Tibial nerve (tissue), 4 donors: ENCODE data around the gene EXPH5. TPM values are rescaled to one million over a fixed set of nuclear protein-coding genes. Genes with fewer than 3 reads are reported as not detected.

Source experiments
- DNase-seq, 2 donors: peaks; one replicate each; pipeline ENCODE4 v3.0.0-alpha.2; 2019; ENCODE audit warnings: low spot score in 2 of 2
- H3K27ac ChIP-seq, 4 donors: fragments of 200-600 bp; sonication (generic) in 3 of 4; one replicate each; pipeline ENCODE4 v1.5.1; 2017 to 2019; ENCODE audit warnings: mild to moderate bottlenecking in 1 of 4
- H3K27me3 ChIP-seq, 2 donors: fragments of 200-600 bp; sonication (generic) in 1 of 2; one replicate each; pipeline versions ENCODE4 v1.5.1 to v1.6.0; 2017 to 2019
- H3K36me3 ChIP-seq, 3 donors: fragments of 200-600 bp; sonication (generic); one replicate each; pipeline ENCODE4 v1.5.1; 2018 to 2019
- H3K4me1 ChIP-seq, 4 donors: fragments of 200-600 bp; sonication (generic) in 3 of 4; one replicate each; pipeline ENCODE4 v1.5.1; 2017 to 2019
- H3K4me3 ChIP-seq, 4 donors: fragments of 200-600 bp; sonication (generic) in 3 of 4; one replicate each; pipeline ENCODE4 v1.5.1; 2017 to 2019; ENCODE audit warnings: mild to moderate bottlenecking in 1 of 4, moderate library complexity in 1 of 4
- H3K9me3 ChIP-seq, 4 donors: fragments of 200-600 bp; sonication (generic) in 3 of 4; one replicate each; pipeline ENCODE4 v1.5.1; 2017 to 2019
- EP300 ChIP-seq, 2 donors: sonication (generic); formaldehyde crosslinking; IDR thresholded peaks; one replicate each; pipeline ENCODE4 v1.6.1; 2017; ENCODE audit warnings: antibody characterized with exemption in 2 of 2, mild to moderate bottlenecking in 1 of 2
- POLR2A ChIP-seq, 2 donors: fragments of 450-650 bp; IDR thresholded peaks; one replicate each; pipeline ENCODE4 v1.6.1; 2017; ENCODE audit warnings: antibody characterized with exemption in 2 of 2, mild to moderate bottlenecking in 2 of 2, moderate library complexity in 2 of 2
- WGBS, 2 donors: methylation state at CpG; one replicate each; pipeline ENCODE4 v1.1.5; 2018; 5-methylcytosine and 5-hydroxymethylcytosine counted together
- total RNA-seq, 4 donors: library from RNA; depleted of rRNA; stranded (reverse); fragments of >200 nt; gene quantifications; one replicate each; pipeline ENCODE4 v1.1.0, GENCODE V29; 2016
- TF ChIP-seq, protein P1 (sequence below), 5 experiments: fragments of 200-600 bp in 3 of 5; fragments of 450-650 bp in 2 of 5; sonication (generic) in 3 of 5; IDR thresholded peaks; one replicate each; pipeline ENCODE4 v1.5.1; 2016 to 2019; ENCODE audit warnings: antibody characterized with exemption in 5 of 5, mild to moderate bottlenecking in 3 of 5, moderate library complexity in 2 of 5

EXPH5 gene
- total RNA-seq, 4 donors from 2014 or later = 2.4 to 5.4 (median 4.1) TPM

DNA sequence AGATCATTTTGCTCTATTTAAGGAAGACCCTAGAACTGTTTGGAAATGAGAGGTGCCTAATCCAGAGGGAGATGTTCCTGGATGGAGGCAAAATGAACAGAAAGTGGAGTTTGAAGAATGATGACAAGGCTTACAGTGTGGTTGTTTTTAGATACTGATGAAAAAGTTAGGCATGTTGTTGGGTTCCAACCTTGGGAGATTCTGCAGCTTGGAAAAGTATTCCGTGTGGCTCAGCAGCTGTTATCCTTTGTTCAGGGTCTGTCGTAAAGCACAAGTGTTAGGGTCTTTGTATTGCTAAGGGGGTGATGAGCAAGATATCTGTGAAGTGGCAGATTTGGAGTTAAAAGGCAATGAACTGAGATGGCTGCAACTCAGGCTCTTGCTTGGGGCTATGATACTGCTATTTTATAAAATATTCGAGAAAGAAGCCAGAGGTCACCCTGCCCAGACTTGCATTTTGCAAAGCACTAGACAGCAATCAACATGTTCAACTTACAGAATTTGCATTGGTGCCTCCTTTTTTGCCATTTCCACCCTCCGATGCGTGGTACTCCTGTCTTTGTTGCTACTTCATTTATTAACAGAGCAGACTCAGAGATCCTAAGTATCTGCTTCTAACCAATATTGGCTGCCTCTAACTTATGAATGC is 50.1 kb downstream of the EXPH5 start:
- TF ChIP-seq POLR2A (IDR thresholded peaks at IDR 0.05) = no peak
- TF ChIP-seq, protein P1, sequence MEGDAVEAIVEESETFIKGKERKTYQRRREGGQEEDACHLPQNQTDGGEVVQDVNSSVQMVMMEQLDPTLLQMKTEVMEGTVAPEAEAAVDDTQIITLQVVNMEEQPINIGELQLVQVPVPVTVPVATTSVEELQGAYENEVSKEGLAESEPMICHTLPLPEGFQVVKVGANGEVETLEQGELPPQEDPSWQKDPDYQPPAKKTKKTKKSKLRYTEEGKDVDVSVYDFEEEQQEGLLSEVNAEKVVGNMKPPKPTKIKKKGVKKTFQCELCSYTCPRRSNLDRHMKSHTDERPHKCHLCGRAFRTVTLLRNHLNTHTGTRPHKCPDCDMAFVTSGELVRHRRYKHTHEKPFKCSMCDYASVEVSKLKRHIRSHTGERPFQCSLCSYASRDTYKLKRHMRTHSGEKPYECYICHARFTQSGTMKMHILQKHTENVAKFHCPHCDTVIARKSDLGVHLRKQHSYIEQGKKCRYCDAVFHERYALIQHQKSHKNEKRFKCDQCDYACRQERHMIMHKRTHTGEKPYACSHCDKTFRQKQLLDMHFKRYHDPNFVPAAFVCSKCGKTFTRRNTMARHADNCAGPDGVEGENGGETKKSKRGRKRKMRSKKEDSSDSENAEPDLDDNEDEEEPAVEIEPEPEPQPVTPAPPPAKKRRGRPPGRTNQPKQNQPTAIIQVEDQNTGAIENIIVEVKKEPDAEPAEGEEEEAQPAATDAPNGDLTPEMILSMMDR (IDR thresholded peaks at IDR 0.05) = no peak
- TF ChIP-seq EP300 (IDR thresholded peaks at IDR 0.05) = no peak
- WGBS, 2 donors = 53 to 60% methylated on average over 5 of the region's 5 CpGs
- DNase-seq = no peak
- Histone ChIP-seq H3K36me3 (no peaks in the 10 kb centered on the region), H3K4me3 (no peak overlapping the region), H3K27me3 (no peaks in the 10 kb centered on the region), H3K9me3 (no peaks in the 10 kb centered on the region), H3K27ac (no peak overlapping the region), H3K4me1 (no peaks in the 10 kb centered on the region)

DNA sequence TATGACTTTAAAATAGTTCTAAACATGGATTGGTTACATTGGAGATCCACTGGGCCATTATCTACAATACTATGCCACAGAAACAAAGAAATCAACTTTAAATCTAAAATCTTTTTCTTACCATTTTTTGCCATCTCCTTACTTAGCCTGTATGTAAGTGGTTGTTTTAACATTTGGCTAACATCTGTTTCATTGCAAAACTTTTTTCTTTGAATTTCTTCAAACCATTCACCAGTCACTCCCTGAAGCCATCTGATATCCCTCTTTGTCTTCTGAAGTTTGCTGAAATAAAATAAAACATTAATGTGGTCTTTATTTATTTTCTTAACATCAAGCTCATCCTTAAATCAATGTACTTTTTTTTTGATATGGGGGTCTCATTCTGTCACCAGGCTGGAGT is 52.0 kb downstream of the EXPH5 start:
- H3K36me3 ChIP-seq = no peaks in the 10 kb centered on the region
- TF ChIP-seq POLR2A (IDR thresholded peaks at IDR 0.05) = no peak
- no peak for TF ChIP-seq EP300 (IDR thresholded peaks at IDR 0.05)
- TF ChIP-seq, protein P1 (IDR thresholded peaks at IDR 0.05) = no peak
- no peaks in the 10 kb centered on the region for H3K9me3 ChIP-seq
- H3K4me3 ChIP-seq = no peak overlapping the region
- H3K4me1 ChIP-seq = no peaks in the 10 kb centered on the region
- no peaks in the 10 kb centered on the region for H3K27me3 ChIP-seq
- no peak overlapping the region for H3K27ac ChIP-seq
- DNase-seq = no peak

DNA sequence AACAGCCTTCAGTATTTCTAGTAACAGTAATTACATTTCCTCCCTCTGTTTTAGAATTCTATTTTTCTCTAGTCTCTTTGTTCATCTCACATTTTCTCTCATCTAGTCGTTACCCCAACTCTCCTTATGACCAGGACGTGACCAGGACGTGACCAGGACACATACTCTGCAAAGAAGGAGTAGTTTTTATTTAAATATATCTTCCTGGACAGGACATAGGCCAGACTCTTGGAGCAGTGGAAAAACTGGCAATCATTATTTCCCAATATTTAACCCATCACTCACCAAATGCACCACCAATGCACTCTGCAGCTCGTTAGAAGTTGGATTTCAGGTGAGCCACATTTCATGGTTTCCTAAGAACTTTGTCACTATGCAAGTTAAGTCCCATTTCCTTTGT is 55.1 kb downstream of the EXPH5 start:
- no peak for DNase-seq
- H3K27ac ChIP-seq = no peak overlapping the region
- no peaks in the 10 kb centered on the region for H3K36me3 ChIP-seq
- H3K4me3 ChIP-seq = no peak overlapping the region
- no peaks in the 10 kb centered on the region for H3K27me3 ChIP-seq
- TF ChIP-seq, protein P1 (IDR thresholded peaks at IDR 0.05) = no peak
- no peak for TF ChIP-seq POLR2A (IDR thresholded peaks at IDR 0.05)
- no peak for TF ChIP-seq EP300 (IDR thresholded peaks at IDR 0.05)
- H3K9me3 ChIP-seq = no peaks in the 10 kb centered on the region
- no peaks in the 10 kb centered on the region for H3K4me1 ChIP-seq
- WGBS, 2 donors = 65 to 69% methylated on average over 4 of the region's 4 CpGs

DNA sequence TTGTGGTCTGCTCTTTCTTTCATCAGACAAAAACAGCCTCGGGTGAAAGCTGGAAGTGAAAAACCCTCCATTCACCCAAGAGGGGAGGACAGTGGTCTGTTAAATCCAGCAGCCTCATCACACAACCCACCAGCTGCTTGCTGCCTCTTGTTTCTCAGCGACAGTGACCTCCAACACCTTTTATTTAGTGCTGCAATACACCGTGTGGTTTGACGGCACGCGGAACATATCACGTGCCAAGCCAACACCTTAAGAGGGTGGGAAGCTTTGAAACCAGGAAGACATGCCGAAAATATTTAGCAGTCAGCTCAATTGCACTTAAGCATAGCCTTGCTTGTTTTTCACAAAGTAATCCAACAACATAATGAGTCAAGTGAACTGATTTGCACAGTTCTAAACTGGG is 55.5 kb downstream of the EXPH5 start:
- no peaks in the 10 kb centered on the region for H3K36me3 ChIP-seq
- H3K9me3 ChIP-seq = no peaks in the 10 kb centered on the region
- no peak for TF ChIP-seq EP300 (IDR thresholded peaks at IDR 0.05)
- TF ChIP-seq, protein P1 (IDR thresholded peaks at IDR 0.05) = no peak
- no peak for TF ChIP-seq POLR2A (IDR thresholded peaks at IDR 0.05)
- H3K27me3 ChIP-seq = no peaks in the 10 kb centered on the region
- H3K4me3 ChIP-seq = no peak overlapping the region
- no peak overlapping the region for H3K27ac ChIP-seq
- WGBS, 2 donors = 29 to 31% methylated on average over 8 of the region's 8 CpGs
- no peaks in the 10 kb centered on the region for H3K4me1 ChIP-seq
- DNase-seq = no peak

DNA sequence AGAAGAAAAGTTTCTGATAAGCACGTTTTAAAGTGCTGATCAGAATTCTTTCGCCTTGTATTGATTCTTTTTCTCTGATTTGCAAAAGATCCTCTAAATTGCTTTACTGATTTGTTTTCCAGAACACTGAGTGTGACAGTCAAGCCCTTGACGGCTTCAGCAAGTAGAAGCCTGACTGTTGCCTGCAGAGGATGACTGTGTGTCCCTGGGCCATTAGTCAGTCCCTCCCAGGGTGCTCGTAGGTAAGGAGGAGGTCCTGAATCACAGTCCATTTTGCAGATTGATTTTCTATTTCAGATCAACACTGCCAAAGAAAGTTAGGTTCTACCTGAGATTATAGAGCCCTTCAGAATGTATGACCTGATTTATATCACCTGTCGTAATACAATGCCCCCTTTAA is 56.8 kb downstream of the EXPH5 start:
- H3K36me3 ChIP-seq = no peaks in the 10 kb centered on the region
- H3K4me3 ChIP-seq = no peak overlapping the region
- H3K9me3 ChIP-seq = no peaks in the 10 kb centered on the region
- no peaks in the 10 kb centered on the region for H3K27me3 ChIP-seq
- no peak overlapping the region for H3K27ac ChIP-seq
- 81% methylated on average over 5 of the region's 5 CpGs for WGBS, 2 donors
- no peak for DNase-seq
- TF ChIP-seq EP300 (IDR thresholded peaks at IDR 0.05) = no peak
- TF ChIP-seq, protein P1 (IDR thresholded peaks at IDR 0.05) = no peak
- TF ChIP-seq POLR2A (IDR thresholded peaks at IDR 0.05) = no peak
- no peaks in the 10 kb centered on the region for H3K4me1 ChIP-seq
